A204.1 (cell line): Measurements from ENCODE around the gene SMPD3.

Experiments used
- FAIRE-seq: peaks from 2 replicates; lab custom pipeline; 2012; peaks lifted over from hg19 to GRCh38; lab: Jason Lieb, UNC

SMPD3 gene

GRCh38 chr16:68328151-68328859, 120.0 kb downstream of the SMPD3 start:
- no peak for FAIRE-seq

DNA sequence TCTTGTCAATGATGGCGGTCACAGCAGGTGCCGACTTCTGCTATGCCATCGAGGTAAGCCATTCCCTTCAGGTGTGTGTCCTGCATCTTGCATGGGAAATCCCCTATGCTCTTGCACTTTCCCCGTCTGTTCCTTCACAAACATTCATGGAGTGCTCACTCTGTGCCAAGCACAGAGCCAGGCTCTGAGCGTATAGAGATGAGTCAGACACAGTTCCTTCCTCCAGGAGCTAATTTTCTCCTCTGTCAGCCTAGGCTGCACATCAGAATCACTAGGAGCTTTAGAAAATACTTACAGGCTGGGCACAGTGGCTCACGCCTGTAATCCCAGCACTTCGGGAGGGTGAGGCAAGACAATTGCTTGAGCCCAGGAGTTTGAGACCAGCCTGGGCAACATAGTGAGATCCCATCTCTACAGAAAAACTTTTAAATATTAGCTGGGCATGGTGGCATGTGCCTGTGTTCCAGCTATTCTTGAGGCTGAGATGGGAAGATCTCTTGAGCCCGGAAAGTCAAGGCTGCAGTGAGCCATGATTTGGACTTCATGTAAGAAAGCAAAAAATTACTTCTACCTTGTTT, 123.4 kb downstream of the SMPD3 start:
- no peak for FAIRE-seq

DNA sequence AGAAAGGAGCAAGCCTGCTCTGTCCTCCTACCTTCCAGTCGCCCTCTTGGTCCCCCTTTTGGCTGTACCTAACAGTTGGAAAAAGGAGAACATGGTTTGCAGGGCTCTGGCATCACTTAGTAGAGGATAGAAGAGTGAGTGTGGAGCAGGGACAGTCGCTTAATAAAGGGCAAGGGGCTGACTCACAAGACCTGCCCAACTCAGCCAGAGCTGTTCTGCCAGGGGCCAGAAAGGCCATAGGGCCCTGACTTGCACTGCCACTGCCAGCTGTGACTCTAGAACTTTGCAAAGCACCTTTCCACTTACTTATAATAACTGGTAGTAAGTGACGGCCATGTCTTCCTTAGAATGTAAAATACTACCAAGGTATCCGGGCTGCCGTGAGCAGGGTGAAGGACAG, 124.0 kb downstream of the SMPD3 start:
- no peak for FAIRE-seq

GRCh38 chr16:68319185-68319908, 129.0 kb downstream of the SMPD3 start:
- FAIRE-seq = no peak

DNA sequence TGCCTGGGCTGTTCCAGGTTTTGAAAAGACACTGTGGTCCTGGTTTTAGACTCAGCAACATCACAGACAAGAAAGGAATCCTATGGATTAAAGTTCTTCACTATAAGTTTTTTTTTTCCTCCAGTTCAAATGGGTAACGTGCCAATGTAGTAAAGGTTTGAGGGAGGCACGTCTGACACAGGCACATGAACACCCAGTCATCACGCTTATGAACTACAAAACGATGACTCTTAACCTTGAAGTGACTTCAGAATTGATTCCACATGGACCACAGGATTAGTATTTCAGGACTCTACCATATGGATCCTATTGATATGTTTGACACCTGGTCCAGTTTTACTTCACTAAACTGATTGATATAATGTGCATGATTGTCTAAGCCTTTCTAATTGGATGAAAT, 135.2 kb downstream of the SMPD3 start:
- no peak for FAIRE-seq

GRCh38 chr16:68310774-68311511, 137.4 kb downstream of the SMPD3 start, which contains the start of the genes PRMT7 and SLC7A6OS:
TSS of gene PRMT7 (plus strand) at chr16:68311019. CDS start at chr16:68315980, 4,961 bp downstream.
TSS of gene SLC7A6OS (minus strand) at chr16:68310946. CDS start at chr16:68310926, 20 bp downstream.
- FAIRE-seq = peak; percentile 44

DNA sequence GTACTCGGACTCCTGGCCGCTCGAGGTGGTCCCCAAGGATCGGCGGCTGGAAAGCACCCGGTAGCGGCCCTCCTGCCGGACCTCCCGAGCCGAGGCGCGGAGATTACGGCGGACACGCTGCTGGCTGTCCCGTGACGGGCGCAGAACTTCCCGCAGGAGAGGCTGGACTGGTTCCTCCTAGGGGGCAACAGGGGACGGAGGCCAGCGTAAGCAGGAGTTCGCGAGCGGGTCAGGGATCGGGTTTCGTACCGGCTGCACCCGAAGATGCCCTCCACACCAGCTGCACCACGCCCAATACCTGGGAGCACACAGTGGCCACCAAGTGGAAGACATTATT, 137.9 kb downstream of the SMPD3 start:
- no peak for FAIRE-seq

DNA sequence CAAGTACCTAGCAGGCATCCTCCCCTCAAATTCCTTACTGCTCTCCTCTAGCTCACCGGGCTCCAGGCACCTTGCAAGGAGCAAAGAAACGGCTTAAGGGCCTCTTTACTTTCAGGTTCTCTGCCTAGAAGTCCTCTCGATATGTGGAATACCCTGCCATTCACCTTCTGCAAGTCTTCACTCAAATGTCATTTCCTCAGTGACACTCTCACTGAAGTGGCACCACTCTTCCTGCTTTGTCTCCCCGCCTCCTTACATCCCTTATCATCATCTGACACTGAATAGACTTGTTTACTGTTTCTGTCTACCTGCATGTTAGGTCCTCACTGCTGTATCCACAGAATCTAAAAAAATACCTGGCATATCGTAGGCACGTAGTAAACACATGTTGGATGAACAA, 138.5 kb downstream of the SMPD3 start:
- FAIRE-seq = no peak
